H9 (cell line): ENCODE results near the gene RLF. TPM values are rescaled to one million over a fixed set of nuclear protein-coding genes. Genes with fewer than 3 reads are reported as not detected.
A peak's percentile ranks its signal among the peaks of the same experiment; 100 is the strongest.

Source experiments
- DNase-seq: peaks from one replicate; pipeline ENCODE4 v3.0.0-alpha.2; 2017
- H2AFZ ChIP-seq: one replicate; pipeline ENCODE4 v1.6.1; 2013; ENCODE audit warnings: mild to moderate bottlenecking, low read length, control low read depth, moderate library complexity
- H2AK5ac ChIP-seq: 2 replicates; pipeline ENCODE4 v1.6.1; 2013; ENCODE audit warnings: low read length, control low read depth, mixed read lengths; ENCODE audit not compliant: insufficient read length
- H2BK120ac ChIP-seq: one replicate; pipeline ENCODE4 v1.6.1; 2013; ENCODE audit warnings: low read depth, mild to moderate bottlenecking, low read length, control low read depth, inconsistent platforms; ENCODE audit not compliant: poor library complexity, severe bottlenecking
- H2BK12ac ChIP-seq: 2 replicates; pipeline ENCODE4 v1.6.1; 2013; ENCODE audit warnings: low read length, control low read depth, mixed read lengths, low read depth; ENCODE audit not compliant: insufficient read length
- H2BK15ac ChIP-seq: 2 replicates; pipeline ENCODE4 v1.6.1; 2013; ENCODE audit warnings: low read depth, low read length, control low read depth
- H2BK20ac ChIP-seq: one replicate; pipeline ENCODE4 v1.6.1; 2013; ENCODE audit warnings: low read depth, mild to moderate bottlenecking, low read length, control low read depth, inconsistent platforms; ENCODE audit not compliant: poor library complexity, severe bottlenecking
- H2BK5ac ChIP-seq: 2 replicates; pipeline ENCODE4 v1.6.1; 2013; ENCODE audit warnings: low read length, control low read depth, mixed read lengths; ENCODE audit not compliant: insufficient read length
- H3K14ac ChIP-seq: 2 replicates; pipeline ENCODE4 v1.6.1; 2013; ENCODE audit warnings: low read length, control low read depth; ENCODE audit not compliant: insufficient read depth
- H3K18ac ChIP-seq: 2 replicates; pipeline ENCODE4 v1.6.1; 2013; ENCODE audit warnings: low read depth, mild to moderate bottlenecking, mixed read lengths, low read length, control low read depth; ENCODE audit not compliant: insufficient read length
- H3K23ac ChIP-seq: 2 replicates; pipeline ENCODE4 v1.6.1; 2013; ENCODE audit warnings: low read length, control low read depth, mixed read lengths, low read depth; ENCODE audit not compliant: insufficient read length
- H3K23me2 ChIP-seq: 2 replicates; pipeline ENCODE4 v1.6.1; 2013; ENCODE audit warnings: low read depth, mild to moderate bottlenecking, mixed read lengths, low read length, control low read depth; ENCODE audit not compliant: insufficient read length, poor library complexity, severe bottlenecking
- H3K27ac ChIP-seq: 2 replicates; pipeline ENCODE4 v1.5.1; 2013; ENCODE audit warnings: low read length, control low read depth, mixed read lengths, low read depth; ENCODE audit not compliant: insufficient read length
- H3K27me3 ChIP-seq: 2 replicates; pipeline ENCODE4 v1.6.1; 2013; ENCODE audit warnings: low read length, control low read depth, inconsistent platforms; ENCODE audit not compliant: insufficient read depth
- H3K4ac ChIP-seq: 2 replicates; pipeline ENCODE4 v1.6.1; 2013; ENCODE audit warnings: low read depth, mild to moderate bottlenecking, control low read depth, inconsistent platforms, low read length, moderate library complexity
- H3K4me1 ChIP-seq: 2 replicates; pipeline ENCODE4 v1.6.1; 2013; ENCODE audit warnings: low read length, control low read depth, inconsistent platforms; ENCODE audit not compliant: insufficient read depth
- H3K4me2 ChIP-seq: 2 replicates; pipeline ENCODE4 v1.6.1; 2013; ENCODE audit warnings: low read length, control low read depth, mixed read lengths; ENCODE audit not compliant: insufficient read length, insufficient read depth
- H3K56ac ChIP-seq: 2 replicates; pipeline ENCODE4 v1.6.1; 2013; ENCODE audit warnings: low read depth, mild to moderate bottlenecking, mixed read lengths, low read length, control low read depth; ENCODE audit not compliant: insufficient read length
- H3K79me1 ChIP-seq: 2 replicates; pipeline ENCODE4 v1.6.1; 2013; ENCODE audit warnings: low read depth, mild to moderate bottlenecking, moderate library complexity, low read length, control low read depth, inconsistent platforms; ENCODE audit not compliant: insufficient read depth, poor library complexity, severe bottlenecking
- H3K79me2 ChIP-seq: 2 replicates; pipeline ENCODE4 v1.6.1; 2013; ENCODE audit warnings: low read length, control low read depth, inconsistent platforms; ENCODE audit not compliant: insufficient read depth
- H3K9ac ChIP-seq: 2 replicates; pipeline ENCODE4 v1.6.1; 2013; ENCODE audit warnings: low read length, control low read depth, mixed read lengths; ENCODE audit not compliant: insufficient read length; ENCODE audit errors: extremely low read depth
- H3K9me3 ChIP-seq: one replicate; pipeline ENCODE4 v1.6.1; 2013; ENCODE audit warnings: low read depth, low read length, inconsistent platforms; ENCODE audit not compliant: control insufficient read depth
- H3T11ph ChIP-seq: one replicate; pipeline ENCODE4 v1.6.1; 2013; ENCODE audit warnings: mild to moderate bottlenecking, low read length, control low read depth, inconsistent platforms
- H4K20me1 ChIP-seq: one replicate; pipeline ENCODE4 v1.6.1; 2013; ENCODE audit not compliant: control insufficient read depth, insufficient read length, insufficient read depth
- H4K5ac ChIP-seq: 2 replicates; pipeline ENCODE4 v1.6.1; 2013; ENCODE audit warnings: low read depth, mild to moderate bottlenecking, mixed read lengths, low read length, control low read depth; ENCODE audit not compliant: insufficient read length
- H4K8ac ChIP-seq: replicated peaks from 2 replicates; pipeline ENCODE4 v1.6.1; 2013; ENCODE audit warnings: low read length, control low read depth, mixed read lengths, low read depth; ENCODE audit not compliant: insufficient read length
- H4K91ac ChIP-seq: 2 replicates; pipeline ENCODE4 v1.6.1; 2013; ENCODE audit warnings: low read depth, mild to moderate bottlenecking, moderate library complexity, mixed read lengths, low read length, control low read depth; ENCODE audit not compliant: insufficient read length
- H3K27ac Mint-ChIP-seq, 3 experiments: 2 replicates in 2 of 3; 3 replicates in 1 of 3; pipeline ENCODE4 v1.8.0; 2020 to 2021; ENCODE audit warnings: mixed read lengths in 3 of 3, mild to moderate bottlenecking in 1 of 3, moderate library complexity in 1 of 3
- H3K27me3 Mint-ChIP-seq: 2 replicates; pipeline ENCODE4 v1.8.0; 2021; ENCODE audit warnings: low read depth, mild to moderate bottlenecking, moderate library complexity, mixed read lengths
- H3K36me3 Mint-ChIP-seq, 3 experiments: 2 replicates in 2 of 3; 3 replicates in 1 of 3; pipeline ENCODE4 v1.8.0; 2020 to 2021; ENCODE audit warnings: low read depth in 3 of 3, mixed read lengths in 3 of 3; ENCODE audit not compliant: insufficient read depth in 1 of 3
- H3K4me1 Mint-ChIP-seq, 2 experiments: 2 replicates each; pipeline ENCODE4 v1.8.0; 2020; ENCODE audit warnings: mixed read lengths in 2 of 2
- H3K4me3 Mint-ChIP-seq, 2 experiments: 2 replicates in 1 of 2; 3 replicates in 1 of 2; pipeline ENCODE4 v1.8.0; 2020 to 2021; ENCODE audit warnings: mild to moderate bottlenecking in 2 of 2, mixed read lengths in 2 of 2, moderate library complexity in 1 of 2
- H3K9me3 Mint-ChIP-seq, 2 experiments: 2 replicates in 1 of 2; 3 replicates in 1 of 2; pipeline ENCODE4 v1.8.0; 2020; ENCODE audit warnings: mild to moderate bottlenecking in 2 of 2, mixed read lengths in 2 of 2, moderate library complexity in 1 of 2
- WGBS: extraction: QIAGEN DNeasy Blood & Tissue Kit; methylation state at CpG from one replicate; pipeline ENCODE4 v1.1.7; 2013; ENCODE audit warnings: missing lambda C conversion rate, low lambda C conversion rate, mixed read lengths; ENCODE audit not compliant: insufficient read length; ENCODE audit errors: extremely low coverage; 5-methylcytosine and 5-hydroxymethylcytosine counted together
- total RNA-seq: library from RNA; stranded (reverse); gene quantifications from 2 replicates; pipeline ENCODE4 v1.2.1, GENCODE V29; 2021
- TF ChIP-seq, protein P1 (sequence below): fragments of 200-600 bp; sonication (generic); conservative IDR thresholded peaks from 3 replicates; pipeline ENCODE4 v1.8.0; 2021; ENCODE audit warnings: antibody characterized with exemption, mild to moderate bottlenecking

Gene RLF
- total RNA-seq, 1 experiment from 2014 or later = 19.2 TPM

DNA sequence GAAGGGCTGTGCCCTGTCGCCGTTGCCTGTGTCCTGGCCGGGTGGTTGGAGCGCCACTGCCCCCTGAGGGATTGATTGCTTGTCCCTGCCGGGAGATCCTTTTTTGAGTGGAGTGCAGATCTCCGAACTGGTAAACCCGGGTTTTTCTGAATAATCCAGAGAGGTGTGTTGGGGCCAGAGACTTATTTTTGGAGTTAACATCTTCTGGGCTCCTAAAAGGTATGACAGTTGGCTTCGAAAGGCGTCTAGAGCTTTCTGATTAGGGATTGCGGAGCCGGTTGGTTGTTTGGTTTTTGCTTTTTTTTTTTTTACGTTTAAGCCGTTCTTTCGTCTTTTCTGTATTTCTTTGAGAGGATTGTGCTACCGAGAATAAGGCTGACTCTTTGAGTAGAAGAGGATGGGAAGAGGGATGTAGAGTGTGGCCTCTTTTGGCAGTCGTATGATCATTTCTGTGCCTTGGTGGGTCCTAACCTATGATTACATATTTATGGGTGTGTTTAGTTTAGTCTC lies 756 bp downstream of the RLF start:
- no peak overlapping the region for H3K4ac ChIP-seq
- no peak overlapping the region for H4K5ac ChIP-seq
- peaks cover 35% of the 10 kb centered on the region for H3K79me2 ChIP-seq
- H2BK15ac ChIP-seq = no peak overlapping the region
- WGBS = no CpG with 5 or more reads among the region's 16 CpGs
- H3K9me3 ChIP-seq = no peaks in the 10 kb centered on the region
- peaks cover 9% of the 10 kb centered on the region for H3K23me2 ChIP-seq
- no peaks in the 10 kb centered on the region for H4K20me1 ChIP-seq
- no peak overlapping the region for H2BK20ac ChIP-seq
- Mint-ChIP-seq H3K27me3 (no peaks in the 10 kb centered on the region), H3K36me3 (no peaks in the 10 kb centered on the region), H3K27ac (no peak overlapping the region), H3K4me3 (no peak overlapping the region), H3K4me1 (peaks cover 4% of the 10 kb centered on the region in 2 experiments), H3K9me3 (no peaks in the 10 kb centered on the region; a peak in 1 of 5 replicates)
- H3K18ac ChIP-seq = no peak overlapping the region
- H2AFZ ChIP-seq = no peak overlapping the region
- peak overlapping the region; percentile 53 for H3K4me2 ChIP-seq
- H4K91ac ChIP-seq = no peak overlapping the region
- H3K23ac ChIP-seq = no peak overlapping the region
- no peak overlapping the region for H3K56ac ChIP-seq
- no peak overlapping the region for H3K27ac ChIP-seq
- no peak overlapping the region for H2BK5ac ChIP-seq
- peak overlapping the region; percentile 93 for H3K14ac ChIP-seq
- no peak for DNase-seq
- H2BK120ac ChIP-seq = no peak overlapping the region
- no peak overlapping the region for H2BK12ac ChIP-seq
- peak overlapping the region; percentile 83 for H3K9ac ChIP-seq
- no peak overlapping the region for H2AK5ac ChIP-seq
- H3K27me3 ChIP-seq = no peaks in the 10 kb centered on the region
- TF ChIP-seq, protein P1, sequence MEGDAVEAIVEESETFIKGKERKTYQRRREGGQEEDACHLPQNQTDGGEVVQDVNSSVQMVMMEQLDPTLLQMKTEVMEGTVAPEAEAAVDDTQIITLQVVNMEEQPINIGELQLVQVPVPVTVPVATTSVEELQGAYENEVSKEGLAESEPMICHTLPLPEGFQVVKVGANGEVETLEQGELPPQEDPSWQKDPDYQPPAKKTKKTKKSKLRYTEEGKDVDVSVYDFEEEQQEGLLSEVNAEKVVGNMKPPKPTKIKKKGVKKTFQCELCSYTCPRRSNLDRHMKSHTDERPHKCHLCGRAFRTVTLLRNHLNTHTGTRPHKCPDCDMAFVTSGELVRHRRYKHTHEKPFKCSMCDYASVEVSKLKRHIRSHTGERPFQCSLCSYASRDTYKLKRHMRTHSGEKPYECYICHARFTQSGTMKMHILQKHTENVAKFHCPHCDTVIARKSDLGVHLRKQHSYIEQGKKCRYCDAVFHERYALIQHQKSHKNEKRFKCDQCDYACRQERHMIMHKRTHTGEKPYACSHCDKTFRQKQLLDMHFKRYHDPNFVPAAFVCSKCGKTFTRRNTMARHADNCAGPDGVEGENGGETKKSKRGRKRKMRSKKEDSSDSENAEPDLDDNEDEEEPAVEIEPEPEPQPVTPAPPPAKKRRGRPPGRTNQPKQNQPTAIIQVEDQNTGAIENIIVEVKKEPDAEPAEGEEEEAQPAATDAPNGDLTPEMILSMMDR = no peak
- H3K79me1 ChIP-seq = peaks cover 7% of the 10 kb centered on the region
- H3T11ph ChIP-seq = no peak overlapping the region
- H3K4me1 ChIP-seq = no peaks in the 10 kb centered on the region; the same call in 1 of the 2 replicates
- no peak overlapping the region for H4K8ac ChIP-seq
